HG03095 (cell line): Measurements from ENCODE around the gene CCDC195.

Experiments used
- ATAC-seq: cut with Tn5 transposase; IDR thresholded peaks from one replicate; pipeline ENCODE4 v1.9.1; 2021; ENCODE audit warnings: moderate library complexity; ENCODE audit not compliant: unreplicated experiment

CCDC195 gene

GRCh38 chr2:224716201-224716600, at the start of gene CCDC195:
Gene CCDC195 (minus strand): TSS chr2:224716365. CDS start chr2:224716365, 0 bp downstream.
- no peak for ATAC-seq

- peak; percentile 64 for ATAC-seq
Measured at GRCh38 chr2:224764565-224765236, 48.5 kb upstream of the CCDC195 start.

- ATAC-seq = no peak
Measured at GRCh38 chr2:224757934-224758548, 41.9 kb upstream of the CCDC195 start.

- ATAC-seq = no peak
Measured at GRCh38 chr2:224753743-224754540, 37.8 kb upstream of the CCDC195 start.

GRCh38 chr2:224751996-224752698, 36.0 kb upstream of the CCDC195 start:
- no peak for ATAC-seq

- no peak for ATAC-seq
Measured at GRCh38 chr2:224749136-224749535, 33.0 kb upstream of the CCDC195 start.

GRCh38 chr2:224747765-224748164, 31.6 kb upstream of the CCDC195 start:
- ATAC-seq = no peak

- no peak for ATAC-seq
Measured at GRCh38 chr2:224736227-224736626, 20.1 kb upstream of the CCDC195 start.

GRCh38 chr2:224734949-224735348, 18.8 kb upstream of the CCDC195 start:
- ATAC-seq = no peak

GRCh38 chr2:224731665-224732064, 15.5 kb upstream of the CCDC195 start:
- ATAC-seq = no peak

GRCh38 chr2:224729435-224729834, 13.3 kb upstream of the CCDC195 start:
- ATAC-seq = no peak

GRCh38 chr2:224724331-224724730, 8.2 kb upstream of the CCDC195 start:
- no peak for ATAC-seq

- no peak for ATAC-seq
Measured at GRCh38 chr2:224723586-224724217, 7.5 kb upstream of the CCDC195 start.

- ATAC-seq = no peak
Measured at GRCh38 chr2:224722770-224723169, 6.6 kb upstream of the CCDC195 start.

GRCh38 chr2:224722250-224722649, 6.1 kb upstream of the CCDC195 start:
- ATAC-seq = no peak

GRCh38 chr2:224716921-224717320, 756 bp upstream of the CCDC195 start:
- no peak for ATAC-seq

- ATAC-seq = no peak
Measured at GRCh38 chr2:224711859-224712665, 4.1 kb downstream of the CCDC195 start.

- ATAC-seq = no peak
Measured at GRCh38 chr2:224711381-224711780, 4.8 kb downstream of the CCDC195 start.

- ATAC-seq = no peak
Measured at GRCh38 chr2:224709301-224709700, 6.9 kb downstream of the CCDC195 start.

GRCh38 chr2:224694502-224694901, 21.7 kb downstream of the CCDC195 start:
- no peak for ATAC-seq
